Cerebellar nuclear complex (tissue), 1 donor: ENCODE measurements around the gene LIMCH1.
"Not testable (repeated sequence)": the region's sequence is repeated elsewhere in the genome, so short reads cannot be mapped to it uniquely, and the experiment has no call there.

Experiments
- DNase-seq, 2 experiments: peaks; one replicate each; lab custom pipeline; 2025; lab: John Stamatoyannopoulos, UW

The LIMCH1 gene

GRCh38 chr4:41678086-41678816, 140.3 kb downstream of the LIMCH1 start:
- no peak for DNase-seq

GRCh38 chr4:41678951-41679350, 141.0 kb downstream of the LIMCH1 start:
- no peak for DNase-seq

GRCh38 chr4:41679991-41680390, 142.0 kb downstream of the LIMCH1 start:
- no peak for DNase-seq

- no peak for DNase-seq
These were observed 143.1 kb downstream of the LIMCH1 start for GRCh38 chr4:41681054-41681453.

- DNase-seq = no peak
These were observed 145.4 kb downstream of the LIMCH1 start for GRCh38 chr4:41683326-41683725.

- DNase-seq = no peak
These were observed 148.9 kb downstream of the LIMCH1 start for GRCh38 chr4:41686893-41687292.

GRCh38 chr4:41687971-41688370, 150.0 kb downstream of the LIMCH1 start:
- no peak for DNase-seq

GRCh38 chr4:41692717-41693345, 154.9 kb downstream of the LIMCH1 start:
- no peak for DNase-seq

GRCh38 chr4:41693629-41694028, 155.7 kb downstream of the LIMCH1 start:
- no peak for DNase-seq

- no peak for DNase-seq
These were observed 158.2 kb downstream of the LIMCH1 start for GRCh38 chr4:41696131-41696530.

- no peak for DNase-seq
These were observed 158.8 kb downstream of the LIMCH1 start for GRCh38 chr4:41696763-41697162.

GRCh38 chr4:41701983-41702382, 164.0 kb downstream of the LIMCH1 start:
- no peak for DNase-seq

GRCh38 chr4:41702770-41703169, 164.8 kb downstream of the LIMCH1 start:
- no peak for DNase-seq

- no peak for DNase-seq
These were observed 165.8 kb downstream of the LIMCH1 start for GRCh38 chr4:41703785-41704184.

GRCh38 chr4:41709844-41710481, 172.0 kb downstream of the LIMCH1 start:
- DNase-seq = no peak

GRCh38 chr4:41711654-41712053, 173.7 kb downstream of the LIMCH1 start:
- not testable (repeated sequence) for DNase-seq

- no peak for DNase-seq
These were observed 174.5 kb downstream of the LIMCH1 start for GRCh38 chr4:41712425-41712824.

GRCh38 chr4:41713768-41714167, 175.8 kb downstream of the LIMCH1 start:
- DNase-seq = no peak

GRCh38 chr4:41714364-41715000, 176.5 kb downstream of the LIMCH1 start:
- no peak for DNase-seq

- DNase-seq = no peak
These were observed 177.2 kb downstream of the LIMCH1 start for GRCh38 chr4:41715155-41715554.

- DNase-seq = no peak
These were observed 180.9 kb downstream of the LIMCH1 start for GRCh38 chr4:41718907-41719306.

GRCh38 chr4:41719417-41719816, 181.5 kb downstream of the LIMCH1 start:
- DNase-seq = no peak

- no peak for DNase-seq
These were observed 184.2 kb downstream of the LIMCH1 start for GRCh38 chr4:41722181-41722580.
